Neural progenitor cell (in vitro differentiated cells): Measurements from ENCODE around the gene ZNF232.

ENCODE experiments used
- EZH2 ChIP-seq: fragments of 200-600 bp; sonication (generic); IDR thresholded peaks from 2 replicates; pipeline ENCODE4 v1.6.1; 2017; ENCODE audit warnings: antibody characterized with exemption, mild to moderate bottlenecking, moderate library complexity
- EZH2phosphoT487 ChIP-seq: fragments of 200-600 bp; sonication (generic); IDR thresholded peaks from 2 replicates; pipeline ENCODE4 v1.6.1; 2017; ENCODE audit warnings: antibody characterized with exemption
- TF ChIP-seq, protein P1 (sequence below): fragments of 200-600 bp; sonication (generic); IDR thresholded peaks from 2 replicates; pipeline ENCODE4 v1.5.1; 2017; ENCODE audit warnings: antibody characterized with exemption, mild to moderate bottlenecking

DNA sequence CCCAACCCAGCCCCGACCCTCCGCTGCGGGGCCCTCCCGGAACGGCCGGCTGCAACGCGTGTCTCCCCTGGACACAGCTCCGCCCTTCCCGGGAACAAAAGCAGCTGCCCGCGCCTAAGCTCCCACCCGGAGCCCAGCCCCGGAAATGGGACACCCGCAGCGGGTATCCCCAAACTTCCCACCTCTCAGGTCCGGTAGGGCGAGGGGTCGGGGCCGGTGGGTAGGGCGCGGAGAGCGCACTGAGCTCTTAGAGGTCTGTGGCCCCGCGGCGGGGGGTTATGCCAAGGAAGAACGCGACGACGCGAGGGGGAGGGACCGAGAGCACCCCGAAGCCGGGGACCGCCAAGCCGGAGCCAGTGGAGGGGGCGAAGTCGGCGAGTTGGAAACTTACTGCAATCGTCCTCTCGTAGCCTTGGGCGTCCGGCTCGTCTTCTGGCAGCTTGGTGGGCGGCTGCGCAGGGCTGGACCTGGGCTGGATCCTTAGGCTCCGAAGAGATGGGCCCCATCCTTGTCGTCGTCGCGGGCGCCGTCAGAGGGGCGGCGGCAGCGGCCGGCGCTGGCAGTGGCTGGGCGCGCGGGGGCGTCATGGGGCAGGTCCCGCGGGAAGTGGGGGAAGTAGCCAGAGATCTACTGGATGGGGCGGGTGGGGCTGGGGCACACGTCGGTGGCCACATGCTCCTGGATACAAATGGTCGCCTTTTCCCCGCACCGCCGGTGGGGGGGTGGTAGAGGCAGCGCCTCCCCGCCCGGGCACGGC is 11.1 kb upstream of the ZNF232 start:
- TF ChIP-seq EZH2phosphoT487 (peak; percentile 43), EZH2 (no peak)
- TF ChIP-seq, protein P1, sequence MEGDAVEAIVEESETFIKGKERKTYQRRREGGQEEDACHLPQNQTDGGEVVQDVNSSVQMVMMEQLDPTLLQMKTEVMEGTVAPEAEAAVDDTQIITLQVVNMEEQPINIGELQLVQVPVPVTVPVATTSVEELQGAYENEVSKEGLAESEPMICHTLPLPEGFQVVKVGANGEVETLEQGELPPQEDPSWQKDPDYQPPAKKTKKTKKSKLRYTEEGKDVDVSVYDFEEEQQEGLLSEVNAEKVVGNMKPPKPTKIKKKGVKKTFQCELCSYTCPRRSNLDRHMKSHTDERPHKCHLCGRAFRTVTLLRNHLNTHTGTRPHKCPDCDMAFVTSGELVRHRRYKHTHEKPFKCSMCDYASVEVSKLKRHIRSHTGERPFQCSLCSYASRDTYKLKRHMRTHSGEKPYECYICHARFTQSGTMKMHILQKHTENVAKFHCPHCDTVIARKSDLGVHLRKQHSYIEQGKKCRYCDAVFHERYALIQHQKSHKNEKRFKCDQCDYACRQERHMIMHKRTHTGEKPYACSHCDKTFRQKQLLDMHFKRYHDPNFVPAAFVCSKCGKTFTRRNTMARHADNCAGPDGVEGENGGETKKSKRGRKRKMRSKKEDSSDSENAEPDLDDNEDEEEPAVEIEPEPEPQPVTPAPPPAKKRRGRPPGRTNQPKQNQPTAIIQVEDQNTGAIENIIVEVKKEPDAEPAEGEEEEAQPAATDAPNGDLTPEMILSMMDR = peak; percentile 17
